ENCODE data around the gene ATP8A2.
A peak's percentile ranks its signal among the peaks of the same experiment; 100 is the strongest.
"Not testable (repeated sequence)": the region's sequence is repeated elsewhere in the genome, so short reads cannot be mapped to it uniquely, and the experiment has no call there.

ATP8A2 gene

GRCh38 chr13:26052337-26052736 lies 680.6 kb downstream of the ATP8A2 start:
- DNase-seq = no peak
- TF ChIP-seq GATA1 (IDR thresholded peaks at IDR 0.05; ENCODE audit: low read depth, low read length) (no peak), POLR2A (IDR thresholded peaks at IDR 0.05; ENCODE audit: low read length) (no peak)

- DNase-seq = no peak
- TF ChIP-seq GATA1 (IDR thresholded peaks at IDR 0.05; ENCODE audit: low read depth, low read length) (no peak), POLR2A (IDR thresholded peaks at IDR 0.05; ENCODE audit: low read length) (no peak)
Observed at GRCh38 chr13:26053418-26053980, 681.7 kb downstream of the ATP8A2 start.

- TF ChIP-seq GATA1 (IDR thresholded peaks at IDR 0.05; ENCODE audit: low read depth, low read length) (no peak), POLR2A (IDR thresholded peaks at IDR 0.05; ENCODE audit: low read length) (no peak)
- no peak for DNase-seq
Observed at GRCh38 chr13:26054896-26055295, 683.1 kb downstream of the ATP8A2 start.

- no peak for DNase-seq
- TF ChIP-seq POLR2A (IDR thresholded peaks at IDR 0.05; ENCODE audit: low read length) (no peak), GATA1 (IDR thresholded peaks at IDR 0.05; ENCODE audit: low read depth, low read length) (no peak)
Observed at GRCh38 chr13:26058704-26059103, 686.9 kb downstream of the ATP8A2 start.

- no peak for DNase-seq
- TF ChIP-seq GATA1 (IDR thresholded peaks at IDR 0.05; ENCODE audit: low read depth, low read length) (no peak), POLR2A (IDR thresholded peaks at IDR 0.05; ENCODE audit: low read length) (no peak)
Observed at GRCh38 chr13:26060357-26060756, 688.6 kb downstream of the ATP8A2 start.

- no peak for TF ChIP-seq GATA1 (IDR thresholded peaks at IDR 0.05; ENCODE audit: low read depth, low read length)
- TF ChIP-seq POLR2A (IDR thresholded peaks at IDR 0.05; ENCODE audit: low read length) = no peak
- DNase-seq = no peak
Observed at GRCh38 chr13:26061256-26061655, 689.5 kb downstream of the ATP8A2 start.

GRCh38 chr13:26061947-26062346 lies 690.2 kb downstream of the ATP8A2 start:
- TF ChIP-seq POLR2A (IDR thresholded peaks at IDR 0.05; ENCODE audit: low read length) = no peak
- no peak for TF ChIP-seq GATA1 (IDR thresholded peaks at IDR 0.05; ENCODE audit: low read depth, low read length)
- DNase-seq = no peak

GRCh38 chr13:26062853-26063444 lies 691.2 kb downstream of the ATP8A2 start:
- DNase-seq = peak; percentile 15 to 33
- no peak for TF ChIP-seq GATA1 (IDR thresholded peaks at IDR 0.05; ENCODE audit: low read depth, low read length)

GRCh38 chr13:26066492-26066891 lies 694.7 kb downstream of the ATP8A2 start:
- DNase-seq = peak; percentile 13 to 38

- peak in 1 of 2 experiments; percentile 1 for DNase-seq
- no peak for TF ChIP-seq GATA1 (IDR thresholded peaks at IDR 0.05; ENCODE audit: low read depth, low read length)
Observed at GRCh38 chr13:26067601-26068000, 695.8 kb downstream of the ATP8A2 start.

GRCh38 chr13:26068372-26068771 lies 696.6 kb downstream of the ATP8A2 start:
- not testable (repeated sequence) for DNase-seq

- not testable (repeated sequence) for DNase-seq
Observed at GRCh38 chr13:26069642-26070041, 697.9 kb downstream of the ATP8A2 start.

GRCh38 chr13:26071691-26072090 lies 699.9 kb downstream of the ATP8A2 start:
- no peak for TF ChIP-seq POLR2A (IDR thresholded peaks at IDR 0.05; ENCODE audit: low read length)
- TF ChIP-seq GATA1 (IDR thresholded peaks at IDR 0.05; ENCODE audit: low read depth, low read length) = no peak
- DNase-seq = no peak

GRCh38 chr13:26072335-26072734 lies 700.6 kb downstream of the ATP8A2 start:
- peak in 1 of 2 experiments; percentile 23 for DNase-seq

GRCh38 chr13:26074706-26075105 lies 702.9 kb downstream of the ATP8A2 start:
- no peak for TF ChIP-seq POLR2A (IDR thresholded peaks at IDR 0.05; ENCODE audit: low read length)
- TF ChIP-seq GATA1 (IDR thresholded peaks at IDR 0.05; ENCODE audit: low read depth, low read length) = no peak
- no peak for DNase-seq
